ENCODE measurements around the gene DDX49. TPM values are rescaled to one million over a fixed set of nuclear protein-coding genes. Genes with fewer than 3 reads are reported as not detected.

DDX49 gene
- total RNA-seq, 1 experiment from 2014 or later = 120 TPM

GRCh38 chr19:18910801-18911436 lies 8.6 kb upstream of the DDX49 start:
- H3K4me2 ChIP-seq (ENCODE audit: low read length) = no peak overlapping the region
- no peaks in the 10 kb centered on the region for H3K9me2 ChIP-seq (replicated peaks; ENCODE audit: low read length)
- H3K27ac ChIP-seq (ENCODE audit: low read length) = no peak overlapping the region
- no peak overlapping the region for H3K4me3 ChIP-seq (ENCODE audit: low read length)
- no peaks in the 10 kb centered on the region for H3K4me1 ChIP-seq (ENCODE audit: insufficient read depth, low read length)
- ATAC-seq = no peak
- H3K36me3 ChIP-seq (ENCODE audit: low read depth, low read length) = peaks cover 18% of the 10 kb centered on the region; the same call in 1 of the 2 replicates
- no peaks in the 10 kb centered on the region for H3F3A ChIP-seq (ENCODE audit: low read length, unreplicated experiment)
- POLR2A ChIA-PET (ENCODE audit: unreplicated experiment) = no interaction called here
- TF ChIP-seq CTCF (conservative IDR thresholded peaks at IDR 0.05; ENCODE audit: low read depth, low read length) (no peak), EZH2 (IDR thresholded peaks at IDR 0.05; ENCODE audit: low read length, unreplicated experiment) (no peak), EZH2phosphoT487 (IDR thresholded peaks at IDR 0.05; ENCODE audit: borderline replicate concordance, low read length) (no peak)
- no peak overlapping the region for H3K9ac ChIP-seq (ENCODE audit: low read length)
- no peaks in the 10 kb centered on the region for H3K9me3 ChIP-seq (ENCODE audit: low read length)
- H3K27me3 ChIP-seq (ENCODE audit: low read length) = no peaks in the 10 kb centered on the region
- 0 out of 2 replicates have a peak, but pooled peaks cover 6% of the 10 kb centered on the region for H4K20me1 ChIP-seq (ENCODE audit: low read length)
- no peak overlapping the region for H2AFZ ChIP-seq (ENCODE audit: low read length)
- DNase-seq = no peak
- CTCF ChIA-PET = no interaction called here
- no TSS peak for BruUV-seq (replicated peaks)
- intact Hi-C loops (cut with micrococcal nuclease) = no loop called here
- H3K79me2 ChIP-seq (ENCODE audit: low read length) = peaks cover 31% of the 10 kb centered on the region

GRCh38 chr19:18912933-18913332 lies 6.6 kb upstream of the DDX49 start:
- TF ChIP-seq EZH2 (IDR thresholded peaks at IDR 0.05; ENCODE audit: low read length, unreplicated experiment) (no peak), EZH2phosphoT487 (IDR thresholded peaks at IDR 0.05; ENCODE audit: borderline replicate concordance, low read length) (no peak), CTCF (conservative IDR thresholded peaks at IDR 0.05; ENCODE audit: low read depth, low read length) (no peak)
- ATAC-seq = no peak
- ChIA-PET POLR2A (ENCODE audit: unreplicated experiment) (no interaction called here), CTCF (no interaction called here)
- intact Hi-C loops (cut with micrococcal nuclease) = no loop called here
- DNase-seq = no peak
- Histone ChIP-seq H3F3A (ENCODE audit: low read length, unreplicated experiment) (no peaks in the 10 kb centered on the region), H4K20me1 (ENCODE audit: low read length) (0 out of 2 replicates have a peak, but pooled peaks cover 6% of the 10 kb centered on the region), H3K36me3 (ENCODE audit: low read depth, low read length) (peaks cover 18% of the 10 kb centered on the region; the same call in 1 of the 2 replicates), H3K27ac (ENCODE audit: low read length) (no peak overlapping the region), H3K9me3 (ENCODE audit: low read length) (no peaks in the 10 kb centered on the region), H3K9ac (ENCODE audit: low read length) (no peak overlapping the region), H3K9me2 (replicated peaks; ENCODE audit: low read length) (no peaks in the 10 kb centered on the region), H3K4me1 (ENCODE audit: insufficient read depth, low read length) (peaks cover 11% of the 10 kb centered on the region; the same call in 1 of the 2 replicates), H3K4me2 (ENCODE audit: low read length) (no peak overlapping the region), H2AFZ (ENCODE audit: low read length) (no peak overlapping the region), H3K4me3 (ENCODE audit: low read length) (no peak overlapping the region), H3K79me2 (ENCODE audit: low read length) (peaks cover 50% of the 10 kb centered on the region), H3K27me3 (ENCODE audit: low read length) (no peaks in the 10 kb centered on the region)
- no TSS peak for BruUV-seq (replicated peaks)

- Histone ChIP-seq H3K27me3 (ENCODE audit: low read length) (no peaks in the 10 kb centered on the region), H3K9me2 (replicated peaks; ENCODE audit: low read length) (no peaks in the 10 kb centered on the region), H3K4me1 (ENCODE audit: insufficient read depth, low read length) (peaks cover 11% of the 10 kb centered on the region; the same call in 1 of the 2 replicates), H3K4me3 (ENCODE audit: low read length) (no peak overlapping the region), H4K20me1 (ENCODE audit: low read length) (0 out of 2 replicates have a peak, but pooled peaks cover 6% of the 10 kb centered on the region), H3K79me2 (ENCODE audit: low read length) (peaks cover 55% of the 10 kb centered on the region), H3K36me3 (ENCODE audit: low read depth, low read length) (peaks cover 18% of the 10 kb centered on the region; the same call in 1 of the 2 replicates), H2AFZ (ENCODE audit: low read length) (no peak overlapping the region), H3K4me2 (ENCODE audit: low read length) (no peak overlapping the region), H3K27ac (ENCODE audit: low read length) (no peak overlapping the region), H3K9ac (ENCODE audit: low read length) (no peak overlapping the region), H3K9me3 (ENCODE audit: low read length) (no peaks in the 10 kb centered on the region), H3F3A (ENCODE audit: low read length, unreplicated experiment) (no peaks in the 10 kb centered on the region)
- intact Hi-C loops (cut with micrococcal nuclease) = no loop called here
- POLR2A ChIA-PET (ENCODE audit: unreplicated experiment) = no interaction called here
- BruUV-seq (replicated peaks) = no TSS peak
- CTCF ChIA-PET = no interaction called here
- ATAC-seq (no peak), DNase-seq (no peak)
- TF ChIP-seq CTCF (conservative IDR thresholded peaks at IDR 0.05; ENCODE audit: low read depth, low read length) (no peak), EZH2 (IDR thresholded peaks at IDR 0.05; ENCODE audit: low read length, unreplicated experiment) (no peak), EZH2phosphoT487 (IDR thresholded peaks at IDR 0.05; ENCODE audit: borderline replicate concordance, low read length) (no peak)
Measured at GRCh38 chr19:18913466-18913865, 6.0 kb upstream of the DDX49 start.
